ENCODE results near the gene ZNF398.

DNA sequence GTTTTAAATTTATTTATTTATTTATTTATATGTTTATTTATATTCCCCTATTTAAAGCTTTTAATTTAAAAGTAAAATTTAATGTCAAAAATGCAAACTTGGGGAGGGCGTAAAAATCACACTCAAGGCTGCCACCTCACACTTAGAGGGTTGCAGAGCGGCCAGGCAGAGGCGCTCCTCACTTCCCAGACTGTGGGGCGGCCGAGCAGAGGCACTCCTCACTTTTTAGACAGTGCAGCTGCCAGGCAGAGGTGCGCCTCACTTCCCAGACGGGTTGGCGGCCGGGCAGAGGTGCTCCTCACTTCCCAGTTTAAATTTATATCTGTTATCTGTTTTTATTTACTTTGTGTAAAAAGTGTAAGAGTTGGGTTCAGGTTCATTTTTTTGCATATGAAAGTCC is 11.1 kb upstream of the ZNF398 start:
- TF ChIP-seq STAG1 (CRISPR knock-in tag; IDR thresholded peaks at IDR 0.05) (no peak), ADNP (CRISPR knock-in tag; IDR thresholded peaks at IDR 0.05) (no peak), SKI (IDR thresholded peaks at IDR 0.05; ENCODE audit: partially characterized antibody) (no peak), NR2F2 (IDR thresholded peaks at IDR 0.05; ENCODE audit: borderline replicate concordance, low read depth) (no peak), HNRNPLL (IDR thresholded peaks at IDR 0.05; ENCODE audit: low read depth, low read length, poor library complexity, severe bottlenecking) (no peak), CHD2 (IDR thresholded peaks at IDR 0.05; ENCODE audit: low read depth, low read length) (no peak), ZFX (CRISPR knock-in tag; IDR thresholded peaks at IDR 0.05; ENCODE audit: low read depth) (no peak), ZNF510 (CRISPR knock-in tag; IDR thresholded peaks at IDR 0.05; ENCODE audit: low read depth) (no peak), ZNF354B (CRISPR knock-in tag; IDR thresholded peaks at IDR 0.05) (no peak)
- TF ChIP-seq, protein P1, sequence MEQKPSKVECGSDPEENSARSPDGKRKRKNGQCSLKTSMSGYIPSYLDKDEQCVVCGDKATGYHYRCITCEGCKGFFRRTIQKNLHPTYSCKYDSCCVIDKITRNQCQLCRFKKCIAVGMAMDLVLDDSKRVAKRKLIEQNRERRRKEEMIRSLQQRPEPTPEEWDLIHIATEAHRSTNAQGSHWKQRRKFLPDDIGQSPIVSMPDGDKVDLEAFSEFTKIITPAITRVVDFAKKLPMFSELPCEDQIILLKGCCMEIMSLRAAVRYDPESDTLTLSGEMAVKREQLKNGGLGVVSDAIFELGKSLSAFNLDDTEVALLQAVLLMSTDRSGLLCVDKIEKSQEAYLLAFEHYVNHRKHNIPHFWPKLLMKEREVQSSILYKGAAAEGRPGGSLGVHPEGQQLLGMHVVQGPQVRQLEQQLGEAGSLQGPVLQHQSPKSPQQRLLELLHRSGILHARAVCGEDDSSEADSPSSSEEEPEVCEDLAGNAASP (CRISPR knock-in tag; IDR thresholded peaks at IDR 0.05; ENCODE audit: borderline replicate concordance): no peak
- TF ChIP-seq, protein P2, sequence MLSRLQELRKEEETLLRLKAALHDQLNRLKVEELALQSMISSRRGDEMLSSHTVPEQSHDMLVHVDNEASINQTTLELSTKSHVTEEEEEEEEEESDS (CRISPR knock-in tag; IDR thresholded peaks at IDR 0.05; ENCODE audit: borderline replicate concordance): no peak
